HG02759 (cell line): ENCODE results near the gene KBTBD7.
A peak's percentile ranks its signal among the peaks of the same experiment; 100 is the strongest.
"Not testable (repeated sequence)": the region's sequence is repeated elsewhere in the genome, so short reads cannot be mapped to it uniquely, and the experiment has no call there.

Source experiments
- ATAC-seq: cut with Tn5 transposase; IDR thresholded peaks from one replicate; pipeline ENCODE4 v1.9.1; 2021; ENCODE audit warnings: mild to moderate bottlenecking, moderate library complexity; ENCODE audit not compliant: unreplicated experiment

The KBTBD7 gene

GRCh38 chr13:41199526-41199925, 5.2 kb upstream of the KBTBD7 start:
- peak; percentile 82 for ATAC-seq

GRCh38 chr13:41199079-41199478, 4.7 kb upstream of the KBTBD7 start:
- no peak for ATAC-seq

- no peak for ATAC-seq
These were observed 2.3 kb upstream of the KBTBD7 start for GRCh38 chr13:41196620-41197019.

GRCh38 chr13:41196011-41196410, 1.6 kb upstream of the KBTBD7 start:
- no peak for ATAC-seq

GRCh38 chr13:41193469-41193868, 900 bp downstream of the KBTBD7 start:
- no peak for ATAC-seq

GRCh38 chr13:41188584-41188983, 5.8 kb downstream of the KBTBD7 start:
- no peak for ATAC-seq

- no peak for ATAC-seq
These were observed 7.9 kb downstream of the KBTBD7 start for GRCh38 chr13:41186481-41186880.

GRCh38 chr13:41182231-41182630, 12.1 kb downstream of the KBTBD7 start:
- no peak for ATAC-seq

- ATAC-seq: no peak
These were observed 14.6 kb downstream of the KBTBD7 start for GRCh38 chr13:41179593-41180250.

GRCh38 chr13:41178040-41178439, 16.3 kb downstream of the KBTBD7 start:
- no peak for ATAC-seq

GRCh38 chr13:41177616-41178015, 16.8 kb downstream of the KBTBD7 start:
- ATAC-seq: no peak

GRCh38 chr13:41175576-41175975, 18.8 kb downstream of the KBTBD7 start:
- ATAC-seq: not testable (repeated sequence)

GRCh38 chr13:41162151-41162550, 32.2 kb downstream of the KBTBD7 start:
- ATAC-seq: no peak

- ATAC-seq: no peak
These were observed 35.2 kb downstream of the KBTBD7 start for GRCh38 chr13:41159174-41159573.

- no peak for ATAC-seq
These were observed 37.2 kb downstream of the KBTBD7 start for GRCh38 chr13:41157048-41157717.

GRCh38 chr13:41156620-41157019, 37.7 kb downstream of the KBTBD7 start:
- ATAC-seq: no peak

- ATAC-seq: no peak
These were observed 40.3 kb downstream of the KBTBD7 start for GRCh38 chr13:41154042-41154441.

- ATAC-seq: no peak
These were observed 42.4 kb downstream of the KBTBD7 start for GRCh38 chr13:41152005-41152404.

GRCh38 chr13:41150058-41150457, 44.3 kb downstream of the KBTBD7 start:
- ATAC-seq: no peak

- no peak for ATAC-seq
These were observed 45.7 kb downstream of the KBTBD7 start for GRCh38 chr13:41148419-41149283.

GRCh38 chr13:41145136-41145908, 49.0 kb downstream of the KBTBD7 start:
- ATAC-seq: no peak
